Panc1 (cell line): ENCODE measurements around the gene ASXL1. TPM values are rescaled to one million over a fixed set of nuclear protein-coding genes. Genes with fewer than 3 reads are reported as not detected.

ENCODE experiments used
- ATAC-seq: fragments of 200-7000 bp; cut with Tn5 transposase; 2 replicates; pipeline ENCODE4 v1.9.1; 2020; ENCODE audit warnings: mild to moderate bottlenecking, moderate library complexity
- BruUV-seq: library from RNA; stranded (reverse); fragments of 400-500 nt; replicated peaks from 2 replicates; lab custom pipeline; 2021; lab: Mats Ljungman, UMichigan
- CTCF ChIA-PET: fragments of 300-600 bp; sonication (Branson Sonifier 250); formaldehyde crosslinking; loops from one replicate; lab custom pipeline; 2022; ENCODE audit warnings: antibody characterized with exemption; lab: Charles Lee
- POLR2A ChIA-PET: fragments of 300-600 bp; sonication (Branson Sonifier 250); formaldehyde crosslinking; loops from one replicate; lab custom pipeline; 2022; ENCODE audit warnings: antibody characterized with exemption; lab: Charles Lee
- DNase-seq: peaks from one replicate; pipeline ENCODE4 v3.0.0-alpha.2; 2010; ENCODE audit warnings: low read depth, low spot score
- H3K27ac ChIP-seq: 2 replicates; pipeline ENCODE4 v1.5.1; 2011; ENCODE audit warnings: mild to moderate bottlenecking, low read length, inconsistent platforms
- H3K27me3 ChIP-seq: fragments of 200-500 bp; sonication (Bioruptor generic); 2 replicates; pipeline ENCODE4 v1.6.0; 2014; ENCODE audit warnings: low read length, inconsistent platforms; ENCODE audit not compliant: control insufficient read depth, insufficient read depth
- H3K36me3 ChIP-seq: fragments of 200-500 bp; sonication (Bioruptor generic); 2 replicates; pipeline ENCODE4 v1.5.1; 2014; ENCODE audit warnings: inconsistent platforms, mild to moderate bottlenecking, low read length, moderate library complexity; ENCODE audit not compliant: control insufficient read depth, insufficient read depth
- H3K4me1 ChIP-seq: 2 replicates; pipeline ENCODE4 v1.5.1; 2011; ENCODE audit warnings: inconsistent platforms, mild to moderate bottlenecking, low read length, moderate library complexity; ENCODE audit not compliant: control insufficient read depth, insufficient read depth
- H3K4me3 ChIP-seq, 2 experiments: 2 replicates each; pipeline ENCODE4 v1.5.1; 2011 to 2012; ENCODE audit warnings: low read depth in 2 of 2, low read length in 2 of 2, mild to moderate bottlenecking in 2 of 2, inconsistent platforms in 1 of 2, moderate library complexity in 1 of 2
- H3K9me3 ChIP-seq: fragments of 200-500 bp; sonication (Bioruptor generic); 2 replicates; pipeline ENCODE4 v1.5.1; 2014; ENCODE audit warnings: low read depth, mild to moderate bottlenecking, inconsistent platforms, low read length, moderate library complexity; ENCODE audit not compliant: control insufficient read depth, insufficient read depth
- CTCF ChIP-seq: fragments of 450-650 bp; IDR thresholded peaks from 2 replicates; pipeline ENCODE4 v1.5.1; 2017; ENCODE audit warnings: mild to moderate bottlenecking
- POLR2AphosphoS5 ChIP-seq: IDR thresholded peaks from 2 replicates; pipeline ENCODE4 v1.6.1; 2012; ENCODE audit warnings: mild to moderate bottlenecking, low read depth, low read length, moderate library complexity
- REST ChIP-seq, 2 experiments: IDR thresholded peaks; 2 replicates each; pipeline ENCODE4 v1.6.1; 2011 to 2012; ENCODE audit warnings: low read depth in 2 of 2, control low read depth in 1 of 2, low read length in 1 of 2, mild to moderate bottlenecking in 1 of 2, moderate library complexity in 1 of 2; ENCODE audit not compliant: insufficient read depth in 1 of 2
- SIN3A ChIP-seq: IDR thresholded peaks from 2 replicates; pipeline ENCODE4 v1.6.1; 2012; ENCODE audit warnings: low read depth, mild to moderate bottlenecking, low read length, moderate library complexity, borderline replicate concordance; ENCODE audit not compliant: insufficient read depth
- TCF7L2 ChIP-seq: IDR thresholded peaks from 2 replicates; pipeline ENCODE4 v1.6.1; 2011; ENCODE audit warnings: mild to moderate bottlenecking, low read depth, low read length, inconsistent platforms
- in situ Hi-C: cut with HindIII; loops from 2 replicates; pipeline ENCODE4 v1.10.0; 2016; ENCODE audit warnings: low sequenced_read_pairs, low pct_unique_long_range_greater_than_20kb
- intact Hi-C: fragments of 100-400 bp; cut with micrococcal nuclease; formaldehyde crosslinking; loops from one replicate; pipeline ENCODE4 v1.10.0; 2022; ENCODE audit not compliant: unreplicated experiment
- total RNA-seq: library from RNA; stranded (reverse); gene quantifications from one replicate; pipeline ENCODE4 v1.2.1, GENCODE V29; 2021; ENCODE audit not compliant: unreplicated experiment

ASXL1 gene
- total RNA-seq, 1 experiment from 2014 or later, result 205 TPM

- CTCF ChIA-PET, result no interaction called here
- POLR2A ChIA-PET, result no interaction called here
- TF ChIP-seq REST (IDR thresholded peaks at IDR 0.05; ENCODE audit: insufficient read depth in 1 of 2, low read depth in 2 of 2, low read length in 1 of 2) (no peak), POLR2AphosphoS5 (no peak), TCF7L2 (no peak), CTCF (no peak)
- Histone ChIP-seq H3K27ac (no peak overlapping the region), H3K27me3 (no peaks in the 10 kb centered on the region), H3K4me3 (no peak overlapping the region), H3K4me1 (no peaks in the 10 kb centered on the region), H3K36me3 (peaks cover 91% of the 10 kb centered on the region), H3K9me3 (no peaks in the 10 kb centered on the region)
- DNase-seq (no peak), ATAC-seq (no peak)
- in situ Hi-C loops, result no loop called here
- intact Hi-C loops, result no loop called here
- BruUV-seq, result TSS peak; percentile 52
Observed at GRCh38 chr20:32433311-32434021, 75.3 kb downstream of the ASXL1 start.

- BruUV-seq, result no TSS peak
Observed at GRCh38 chr20:32434434-32434833, 76.3 kb downstream of the ASXL1 start.

More at GRCh38 chr20:32434434-32434833, 76.3 kb downstream of the ASXL1 start:
- ChIA-PET POLR2A (no interaction called here), CTCF (no interaction called here)
- Histone ChIP-seq H3K27me3 (no peaks in the 10 kb centered on the region), H3K36me3 (peaks cover 93% of the 10 kb centered on the region), H3K9me3 (no peaks in the 10 kb centered on the region), H3K4me1 (no peaks in the 10 kb centered on the region), H3K27ac (no peak overlapping the region), H3K4me3 (no peak overlapping the region)
- intact Hi-C loops, result no loop called here
- TF ChIP-seq REST (IDR thresholded peaks at IDR 0.05; ENCODE audit: insufficient read depth in 1 of 2, low read depth in 2 of 2, low read length in 1 of 2) (no peak), CTCF (no peak), POLR2AphosphoS5 (no peak), SIN3A (no peak), TCF7L2 (no peak)
- DNase-seq (no peak), ATAC-seq (no peak)
- in situ Hi-C loops, result no loop called here
